H9 (cell line): ENCODE measurements around the gene PEX14. TPM values are rescaled to one million over a fixed set of nuclear protein-coding genes. Genes with fewer than 3 reads are reported as not detected.

Experiments
- DNase-seq: peaks from one replicate; pipeline ENCODE4 v3.0.0-alpha.2; 2017
- H2AFZ ChIP-seq: one replicate; pipeline ENCODE4 v1.6.1; 2013; ENCODE audit warnings: mild to moderate bottlenecking, low read length, control low read depth, moderate library complexity
- H2AK5ac ChIP-seq: 2 replicates; pipeline ENCODE4 v1.6.1; 2013; ENCODE audit warnings: low read length, control low read depth, mixed read lengths; ENCODE audit not compliant: insufficient read length
- H2BK120ac ChIP-seq: one replicate; pipeline ENCODE4 v1.6.1; 2013; ENCODE audit warnings: low read depth, mild to moderate bottlenecking, low read length, control low read depth, inconsistent platforms; ENCODE audit not compliant: poor library complexity, severe bottlenecking
- H2BK12ac ChIP-seq: 2 replicates; pipeline ENCODE4 v1.6.1; 2013; ENCODE audit warnings: low read length, control low read depth, mixed read lengths, low read depth; ENCODE audit not compliant: insufficient read length
- H2BK15ac ChIP-seq: 2 replicates; pipeline ENCODE4 v1.6.1; 2013; ENCODE audit warnings: low read depth, low read length, control low read depth
- H2BK20ac ChIP-seq: one replicate; pipeline ENCODE4 v1.6.1; 2013; ENCODE audit warnings: low read depth, mild to moderate bottlenecking, low read length, control low read depth, inconsistent platforms; ENCODE audit not compliant: poor library complexity, severe bottlenecking
- H2BK5ac ChIP-seq: 2 replicates; pipeline ENCODE4 v1.6.1; 2013; ENCODE audit warnings: low read length, control low read depth, mixed read lengths; ENCODE audit not compliant: insufficient read length
- H3K14ac ChIP-seq: 2 replicates; pipeline ENCODE4 v1.6.1; 2013; ENCODE audit warnings: low read length, control low read depth; ENCODE audit not compliant: insufficient read depth
- H3K18ac ChIP-seq: 2 replicates; pipeline ENCODE4 v1.6.1; 2013; ENCODE audit warnings: low read depth, mild to moderate bottlenecking, mixed read lengths, low read length, control low read depth; ENCODE audit not compliant: insufficient read length
- H3K23ac ChIP-seq: 2 replicates; pipeline ENCODE4 v1.6.1; 2013; ENCODE audit warnings: low read length, control low read depth, mixed read lengths, low read depth; ENCODE audit not compliant: insufficient read length
- H3K23me2 ChIP-seq: 2 replicates; pipeline ENCODE4 v1.6.1; 2013; ENCODE audit warnings: low read depth, mild to moderate bottlenecking, mixed read lengths, low read length, control low read depth; ENCODE audit not compliant: insufficient read length, poor library complexity, severe bottlenecking
- H3K27ac ChIP-seq: 2 replicates; pipeline ENCODE4 v1.5.1; 2013; ENCODE audit warnings: low read length, control low read depth, mixed read lengths, low read depth; ENCODE audit not compliant: insufficient read length
- H3K27me3 ChIP-seq: 2 replicates; pipeline ENCODE4 v1.6.1; 2013; ENCODE audit warnings: low read length, control low read depth, inconsistent platforms; ENCODE audit not compliant: insufficient read depth
- H3K4ac ChIP-seq: 2 replicates; pipeline ENCODE4 v1.6.1; 2013; ENCODE audit warnings: low read depth, mild to moderate bottlenecking, control low read depth, inconsistent platforms, low read length, moderate library complexity
- H3K4me1 ChIP-seq: 2 replicates; pipeline ENCODE4 v1.6.1; 2013; ENCODE audit warnings: low read length, control low read depth, inconsistent platforms; ENCODE audit not compliant: insufficient read depth
- H3K4me2 ChIP-seq: 2 replicates; pipeline ENCODE4 v1.6.1; 2013; ENCODE audit warnings: low read length, control low read depth, mixed read lengths; ENCODE audit not compliant: insufficient read length, insufficient read depth
- H3K56ac ChIP-seq: 2 replicates; pipeline ENCODE4 v1.6.1; 2013; ENCODE audit warnings: low read depth, mild to moderate bottlenecking, mixed read lengths, low read length, control low read depth; ENCODE audit not compliant: insufficient read length
- H3K79me1 ChIP-seq: 2 replicates; pipeline ENCODE4 v1.6.1; 2013; ENCODE audit warnings: low read depth, mild to moderate bottlenecking, moderate library complexity, low read length, control low read depth, inconsistent platforms; ENCODE audit not compliant: insufficient read depth, poor library complexity, severe bottlenecking
- H3K79me2 ChIP-seq: 2 replicates; pipeline ENCODE4 v1.6.1; 2013; ENCODE audit warnings: low read length, control low read depth, inconsistent platforms; ENCODE audit not compliant: insufficient read depth
- H3K9ac ChIP-seq: 2 replicates; pipeline ENCODE4 v1.6.1; 2013; ENCODE audit warnings: low read length, control low read depth, mixed read lengths; ENCODE audit not compliant: insufficient read length; ENCODE audit errors: extremely low read depth
- H3K9me3 ChIP-seq: one replicate; pipeline ENCODE4 v1.6.1; 2013; ENCODE audit warnings: low read depth, low read length, inconsistent platforms; ENCODE audit not compliant: control insufficient read depth
- H3T11ph ChIP-seq: one replicate; pipeline ENCODE4 v1.6.1; 2013; ENCODE audit warnings: mild to moderate bottlenecking, low read length, control low read depth, inconsistent platforms
- H4K20me1 ChIP-seq: one replicate; pipeline ENCODE4 v1.6.1; 2013; ENCODE audit not compliant: control insufficient read depth, insufficient read length, insufficient read depth
- H4K5ac ChIP-seq: 2 replicates; pipeline ENCODE4 v1.6.1; 2013; ENCODE audit warnings: low read depth, mild to moderate bottlenecking, mixed read lengths, low read length, control low read depth; ENCODE audit not compliant: insufficient read length
- H4K8ac ChIP-seq: replicated peaks from 2 replicates; pipeline ENCODE4 v1.6.1; 2013; ENCODE audit warnings: low read length, control low read depth, mixed read lengths, low read depth; ENCODE audit not compliant: insufficient read length
- H4K91ac ChIP-seq: 2 replicates; pipeline ENCODE4 v1.6.1; 2013; ENCODE audit warnings: low read depth, mild to moderate bottlenecking, moderate library complexity, mixed read lengths, low read length, control low read depth; ENCODE audit not compliant: insufficient read length
- H3K27ac Mint-ChIP-seq, 3 experiments: 2 replicates in 2 of 3; 3 replicates in 1 of 3; pipeline ENCODE4 v1.8.0; 2020 to 2021; ENCODE audit warnings: mixed read lengths in 3 of 3, mild to moderate bottlenecking in 1 of 3, moderate library complexity in 1 of 3
- H3K27me3 Mint-ChIP-seq: 2 replicates; pipeline ENCODE4 v1.8.0; 2021; ENCODE audit warnings: low read depth, mild to moderate bottlenecking, moderate library complexity, mixed read lengths
- H3K36me3 Mint-ChIP-seq, 3 experiments: 2 replicates in 2 of 3; 3 replicates in 1 of 3; pipeline ENCODE4 v1.8.0; 2020 to 2021; ENCODE audit warnings: low read depth in 3 of 3, mixed read lengths in 3 of 3; ENCODE audit not compliant: insufficient read depth in 1 of 3
- H3K4me1 Mint-ChIP-seq, 2 experiments: 2 replicates each; pipeline ENCODE4 v1.8.0; 2020; ENCODE audit warnings: mixed read lengths in 2 of 2
- H3K4me3 Mint-ChIP-seq, 2 experiments: 2 replicates in 1 of 2; 3 replicates in 1 of 2; pipeline ENCODE4 v1.8.0; 2020 to 2021; ENCODE audit warnings: mild to moderate bottlenecking in 2 of 2, mixed read lengths in 2 of 2, moderate library complexity in 1 of 2
- H3K9me3 Mint-ChIP-seq, 2 experiments: 2 replicates in 1 of 2; 3 replicates in 1 of 2; pipeline ENCODE4 v1.8.0; 2020; ENCODE audit warnings: mild to moderate bottlenecking in 2 of 2, mixed read lengths in 2 of 2, moderate library complexity in 1 of 2
- CTCF ChIP-seq: fragments of 200-600 bp; sonication (generic); conservative IDR thresholded peaks from 3 replicates; pipeline ENCODE4 v1.8.0; 2021; ENCODE audit warnings: antibody characterized with exemption, mild to moderate bottlenecking
- WGBS: extraction: QIAGEN DNeasy Blood & Tissue Kit; methylation state at CpG from one replicate; pipeline ENCODE4 v1.1.7; 2013; ENCODE audit warnings: missing lambda C conversion rate, low lambda C conversion rate, mixed read lengths; ENCODE audit not compliant: insufficient read length; ENCODE audit errors: extremely low coverage; 5-methylcytosine and 5-hydroxymethylcytosine counted together
- total RNA-seq: library from RNA; stranded (reverse); gene quantifications from 2 replicates; pipeline ENCODE4 v1.2.1, GENCODE V29; 2021

The PEX14 gene
- total RNA-seq, 1 experiment from 2014 or later = 23.9 TPM

DNA sequence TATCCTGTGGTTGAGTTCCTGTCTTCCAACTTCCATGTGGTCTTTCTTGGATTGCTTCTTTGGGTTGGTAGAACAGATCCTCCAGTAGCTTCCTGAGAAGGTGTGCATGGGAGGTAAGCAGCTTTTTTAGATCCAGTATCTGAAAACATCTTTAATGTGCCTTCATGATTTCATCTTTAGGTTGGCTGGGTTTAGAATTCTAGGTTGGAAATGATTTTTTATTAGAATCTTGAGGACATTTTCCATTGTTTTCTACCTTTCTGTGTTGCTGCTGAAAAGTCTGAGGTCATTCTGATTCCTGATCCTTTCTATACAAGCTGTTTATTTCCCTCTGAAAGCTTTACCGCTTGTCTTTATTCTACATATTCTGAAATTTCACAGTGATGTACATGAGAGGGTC is 94.8 kb downstream of the PEX14 start:
- Mint-ChIP-seq H3K4me3 (no peak overlapping the region), H3K36me3 (peaks cover 0 to under 1% (median 0%) of the 10 kb centered on the region in 3 experiments; a peak in 3 of 7 replicates), H3K4me1 (no peaks in the 10 kb centered on the region), H3K27me3 (no peaks in the 10 kb centered on the region), H3K27ac (no peak overlapping the region), H3K9me3 (peaks cover under 1 to 1% of the 10 kb centered on the region in 2 experiments)
- H3K56ac ChIP-seq = no peak overlapping the region
- no peak overlapping the region for H2BK120ac ChIP-seq
- DNase-seq = no peak
- H3T11ph ChIP-seq = no peak overlapping the region
- no peak overlapping the region for H2AFZ ChIP-seq
- H4K8ac ChIP-seq = no peak overlapping the region
- H4K20me1 ChIP-seq = no peaks in the 10 kb centered on the region
- no peaks in the 10 kb centered on the region for H3K9me3 ChIP-seq
- no peak overlapping the region for H2BK12ac ChIP-seq
- no peaks in the 10 kb centered on the region for H3K4me1 ChIP-seq
- no CpG with 5 or more reads among the region's 1 CpG for WGBS
- H2BK5ac ChIP-seq = no peak overlapping the region
- no peak for TF ChIP-seq CTCF
- H3K23me2 ChIP-seq = no peaks in the 10 kb centered on the region
- no peak overlapping the region for H4K91ac ChIP-seq
- no peak overlapping the region for H3K18ac ChIP-seq
- no peak overlapping the region for H3K23ac ChIP-seq
- H3K4ac ChIP-seq = no peak overlapping the region
- no peak overlapping the region for H3K4me2 ChIP-seq
- no peak overlapping the region for H3K27ac ChIP-seq
- H3K9ac ChIP-seq = no peak overlapping the region
- H4K5ac ChIP-seq = no peak overlapping the region
- no peak overlapping the region for H2BK15ac ChIP-seq
- no peaks in the 10 kb centered on the region for H3K79me1 ChIP-seq
- H3K27me3 ChIP-seq = no peaks in the 10 kb centered on the region
- H2BK20ac ChIP-seq = no peak overlapping the region
- no peak overlapping the region for H2AK5ac ChIP-seq
- H3K79me2 ChIP-seq = no peaks in the 10 kb centered on the region
- no peak overlapping the region for H3K14ac ChIP-seq
